Loucy (cell line): ENCODE results near the gene CCDC51.

Experiments used
- H2AFZ ChIP-seq: fragments of 200-600 bp; sonication (generic); 2 replicates; pipeline ENCODE4 v1.6.0; 2016; ENCODE audit warnings: antibody characterized with exemption, mild to moderate bottlenecking, low read length, moderate library complexity
- H3F3A ChIP-seq: fragments of 200-600 bp; 2 replicates; pipeline ENCODE4 v1.6.0; 2016; ENCODE audit warnings: antibody characterized with exemption, low read depth, mild to moderate bottlenecking
- H3K27me3 ChIP-seq: fragments of 200-600 bp; sonication (generic); 2 replicates; pipeline ENCODE4 v1.6.1; 2014; ENCODE audit warnings: low read length, mild to moderate bottlenecking; ENCODE audit not compliant: insufficient read depth, poor library complexity, severe bottlenecking
- H3K36me3 ChIP-seq: fragments of 200-600 bp; sonication (generic); 2 replicates; pipeline ENCODE4 v1.6.1; 2016; ENCODE audit warnings: low read length; ENCODE audit not compliant: insufficient read depth
- H3K4me1 ChIP-seq: fragments of 200-600 bp; sonication (generic); 2 replicates; pipeline ENCODE4 v1.5.1; 2014; ENCODE audit warnings: low read length, mild to moderate bottlenecking; ENCODE audit not compliant: insufficient read depth, poor library complexity, severe bottlenecking
- H3K4me2 ChIP-seq: fragments of 200-600 bp; sonication (generic); 2 replicates; pipeline ENCODE4 v1.6.0; 2014; ENCODE audit warnings: antibody characterized with exemption, low read length, low read depth, mild to moderate bottlenecking; ENCODE audit not compliant: poor library complexity, severe bottlenecking
- H3K4me3 ChIP-seq: fragments of 200-600 bp; sonication (generic); 2 replicates; pipeline ENCODE4 v1.5.1; 2014; ENCODE audit warnings: low read length, mild to moderate bottlenecking, mixed read lengths; ENCODE audit not compliant: poor library complexity, severe bottlenecking
- H3K79me2 ChIP-seq: fragments of 200-600 bp; sonication (generic); 2 replicates; pipeline ENCODE4 v1.6.1; 2014; ENCODE audit warnings: low read length; ENCODE audit not compliant: insufficient read depth
- H3K9ac ChIP-seq: fragments of 200-600 bp; sonication (generic); 2 replicates; pipeline ENCODE4 v1.6.0; 2014; ENCODE audit warnings: mild to moderate bottlenecking, low read depth, low read length, moderate library complexity; ENCODE audit not compliant: poor library complexity, severe bottlenecking
- H3K9me2 ChIP-seq: fragments of 200-600 bp; sonication (generic); replicated peaks from 2 replicates; pipeline ENCODE4 v1.6.1; 2016; ENCODE audit warnings: low read depth, low read length, mixed read lengths
- H3K9me3 ChIP-seq: fragments of 200-600 bp; sonication (generic); 2 replicates; pipeline ENCODE4 v1.6.1; 2014; ENCODE audit warnings: mild to moderate bottlenecking, antibody characterized with exemption, low read length, low read depth; ENCODE audit not compliant: insufficient read depth
- H4K20me1 ChIP-seq: fragments of 200-600 bp; sonication (generic); 2 replicates; pipeline ENCODE4 v1.6.0; 2014; ENCODE audit warnings: antibody characterized with exemption, low read length, mild to moderate bottlenecking; ENCODE audit not compliant: insufficient read depth, poor library complexity, severe bottlenecking
- CTCF ChIP-seq: fragments of 200-600 bp; sonication (generic); conservative IDR thresholded peaks from 2 replicates; pipeline ENCODE4 v1.5.1; 2014; ENCODE audit warnings: mild to moderate bottlenecking, antibody characterized with exemption, low read length
- EZH2phosphoT487 ChIP-seq: fragments of 200-600 bp; IDR thresholded peaks from 2 replicates; pipeline ENCODE4 v1.6.1; 2018; ENCODE audit warnings: antibody characterized with exemption, mild to moderate bottlenecking, moderate library complexity, borderline replicate concordance

CCDC51 gene

DNA sequence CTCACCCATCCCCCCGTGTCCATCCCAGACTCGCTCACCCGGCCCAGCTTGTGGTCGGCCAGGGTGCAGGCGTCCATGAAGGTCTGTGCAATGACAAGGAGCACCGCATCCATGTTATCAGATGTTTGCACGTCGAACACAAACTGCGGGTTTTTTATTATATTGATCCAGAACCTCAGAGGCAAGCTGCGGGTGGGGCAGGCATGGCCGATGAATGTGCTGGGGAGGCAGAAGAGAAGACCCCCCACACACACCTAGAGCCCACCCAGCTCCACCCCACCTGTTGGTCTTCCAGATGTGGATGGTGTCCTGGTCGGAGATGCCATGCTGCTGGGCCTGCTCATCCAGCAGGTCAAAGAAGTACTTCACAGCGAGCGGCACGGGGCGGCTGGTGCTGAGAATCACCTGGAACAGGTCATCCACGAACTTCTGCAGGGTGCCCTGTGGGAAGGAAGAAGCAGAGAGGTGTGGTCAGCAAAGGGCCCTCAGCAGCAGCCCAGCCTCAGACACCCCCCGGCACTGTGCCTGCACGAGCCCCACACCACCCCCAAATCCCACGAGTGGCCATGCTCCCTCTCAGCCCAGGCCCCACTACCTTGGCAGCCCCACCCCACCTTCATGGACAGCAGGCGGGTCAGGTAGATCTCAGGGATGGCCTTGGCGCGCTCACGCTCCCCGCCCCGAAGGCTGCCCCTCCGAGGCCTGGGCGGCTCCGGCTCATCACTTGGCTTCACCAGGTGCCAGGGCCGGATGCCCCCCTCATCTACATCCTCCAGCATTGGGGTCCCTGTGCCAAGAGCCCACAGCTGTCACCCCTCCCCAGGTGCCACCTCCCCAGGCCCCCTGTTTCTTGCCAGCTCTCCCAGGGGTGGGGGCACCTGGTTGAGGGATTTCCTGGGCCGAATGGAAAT lies 30.4 kb downstream of the CCDC51 start:
- H4K20me1 ChIP-seq, result no peaks in the 10 kb centered on the region
- H3K9me3 ChIP-seq, result no peaks in the 10 kb centered on the region
- H3K9ac ChIP-seq, result no peak overlapping the region
- TF ChIP-seq CTCF, result no peak
- TF ChIP-seq EZH2phosphoT487, result no peak
- no peaks in the 10 kb centered on the region for H3K27me3 ChIP-seq
- H3K4me2 ChIP-seq, result no peak overlapping the region
- H3K4me3 ChIP-seq, result no peak overlapping the region
- H3K79me2 ChIP-seq, result no peaks in the 10 kb centered on the region
- H3F3A ChIP-seq, result no peaks in the 10 kb centered on the region
- peaks cover 17% of the 10 kb centered on the region for H3K4me1 ChIP-seq
- no peaks in the 10 kb centered on the region for H3K9me2 ChIP-seq
- peaks cover 76% of the 10 kb centered on the region; the same call in 1 of the 2 replicates for H3K36me3 ChIP-seq
- no peak overlapping the region for H2AFZ ChIP-seq

GRCh38 chr3:48408823-48409281 lies 31.1 kb downstream of the CCDC51 start:
- Histone ChIP-seq H3K4me1 (peaks cover 17% of the 10 kb centered on the region), H3K4me2 (no peak overlapping the region), H3K79me2 (no peaks in the 10 kb centered on the region), H3K27me3 (no peaks in the 10 kb centered on the region), H3F3A (no peaks in the 10 kb centered on the region), H3K4me3 (no peak overlapping the region), H3K9me2 (no peaks in the 10 kb centered on the region), H3K36me3 (peaks cover 76% of the 10 kb centered on the region; the same call in 1 of the 2 replicates), H4K20me1 (no peaks in the 10 kb centered on the region), H3K9me3 (no peaks in the 10 kb centered on the region), H3K9ac (no peak overlapping the region), H2AFZ (no peak overlapping the region)
- TF ChIP-seq CTCF, result peak; percentile 55
- no peak for TF ChIP-seq EZH2phosphoT487

DNA sequence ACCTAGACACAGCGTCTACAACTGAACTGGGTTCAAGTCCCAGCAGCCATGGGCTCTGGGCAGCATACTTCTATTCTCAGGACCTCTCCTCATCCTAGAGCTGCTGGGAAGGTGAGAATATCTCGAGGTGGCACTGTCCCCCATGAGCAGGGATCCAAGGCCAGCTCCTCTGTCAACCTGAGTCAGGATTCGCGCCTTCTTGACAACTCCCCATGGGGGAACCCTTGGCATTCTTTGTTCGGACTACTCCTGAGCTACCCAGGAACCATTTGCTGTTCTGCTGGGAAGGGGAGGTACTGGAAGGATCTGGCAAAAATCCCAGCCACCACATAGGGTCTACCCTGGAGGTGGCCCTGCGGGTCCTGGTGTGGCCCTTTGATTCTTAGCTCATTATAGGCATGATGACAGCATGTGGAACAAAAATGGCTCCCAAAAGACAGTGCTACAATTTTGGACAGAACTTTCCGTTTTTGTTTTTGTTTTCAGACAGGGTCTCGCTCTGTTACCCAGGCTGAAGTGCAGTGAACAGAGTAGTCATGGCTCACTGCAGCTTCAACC lies 32.3 kb downstream of the CCDC51 start:
- Histone ChIP-seq H3K27me3 (no peaks in the 10 kb centered on the region), H3K36me3 (peaks cover 75% of the 10 kb centered on the region; the same call in 1 of the 2 replicates), H3F3A (no peaks in the 10 kb centered on the region), H3K9me2 (no peaks in the 10 kb centered on the region), H3K9me3 (no peaks in the 10 kb centered on the region), H3K9ac (no peak overlapping the region), H2AFZ (no peak overlapping the region), H3K4me2 (no peak overlapping the region), H4K20me1 (no peaks in the 10 kb centered on the region), H3K4me1 (peaks cover 17% of the 10 kb centered on the region), H3K79me2 (no peaks in the 10 kb centered on the region), H3K4me3 (no peak overlapping the region)
- TF ChIP-seq CTCF, result no peak
- no peak for TF ChIP-seq EZH2phosphoT487
